GM18520 (cell line): ENCODE results near the gene KRTAP3-2.

Source experiments
- ATAC-seq: cut with Tn5 transposase; IDR thresholded peaks from one replicate; pipeline ENCODE4 v1.9.1; 2021; ENCODE audit not compliant: unreplicated experiment

KRTAP3-2 gene

DNA sequence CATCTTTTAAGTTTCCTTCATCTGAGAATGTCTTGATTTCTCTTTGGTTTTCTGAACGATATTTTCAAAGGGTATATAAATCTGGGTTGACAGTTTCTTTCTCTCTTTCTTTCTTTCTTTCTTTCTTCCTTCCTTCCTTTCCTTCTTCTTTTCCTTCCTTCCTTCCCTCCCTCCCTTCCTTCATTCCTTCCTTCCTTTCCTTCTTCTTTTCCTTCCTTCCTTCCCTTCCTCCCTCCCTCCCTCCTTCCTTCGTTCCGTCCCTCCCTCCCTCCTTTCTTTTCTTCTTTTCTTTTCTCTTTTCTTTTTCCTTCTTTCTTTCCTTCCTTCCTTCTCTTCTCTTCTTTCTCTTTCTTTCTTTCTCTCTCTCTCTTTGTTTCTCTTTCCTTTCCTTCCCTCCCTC is 25.3 kb downstream of the KRTAP3-2 start:
- no peak for ATAC-seq

DNA sequence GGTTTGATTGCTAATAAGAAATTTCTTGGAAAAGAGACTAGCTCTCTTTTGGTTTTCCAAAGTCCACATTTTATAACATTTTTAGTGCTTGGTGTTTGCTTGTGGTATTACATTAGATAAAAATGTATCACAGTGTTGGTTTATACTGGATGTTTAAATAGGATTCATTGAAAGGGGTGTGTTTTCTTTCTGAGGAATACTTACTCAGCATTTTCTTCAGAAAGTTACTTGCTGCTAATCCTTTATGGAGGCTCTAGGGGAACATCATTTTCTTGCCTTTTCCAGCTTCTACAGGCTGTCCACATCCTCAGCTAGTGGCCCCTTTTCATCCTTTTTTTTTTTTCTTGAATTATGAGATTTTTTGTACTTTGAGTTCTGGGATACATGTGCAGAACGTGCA is 32.1 kb downstream of the KRTAP3-2 start:
- ATAC-seq, result no peak

DNA sequence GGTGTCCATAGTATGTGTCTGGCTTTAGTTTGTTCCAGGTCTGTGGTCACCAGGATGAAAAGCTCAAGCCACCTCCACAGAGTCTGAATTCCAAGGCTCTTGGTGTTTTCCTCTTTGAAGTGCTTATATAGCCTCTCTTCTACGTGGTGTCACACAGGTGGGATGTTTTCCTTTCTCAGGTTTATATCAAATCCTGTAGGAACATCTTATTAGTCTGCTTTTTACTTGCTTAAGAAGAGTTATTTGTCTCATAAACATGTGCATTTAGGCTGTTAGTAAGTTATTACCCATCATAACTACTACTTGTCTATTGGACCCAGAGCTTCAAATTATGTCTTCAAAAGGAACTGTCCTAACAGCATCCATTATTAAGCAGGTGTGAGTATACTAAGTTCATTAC is 32.9 kb downstream of the KRTAP3-2 start, which contains the start of gene KRT39:
KRT39 (minus strand) TSS at position 101 of the 400 bp plus-strand sequence; CDS start at position 9, 92 bp downstream.
- no peak for ATAC-seq

DNA sequence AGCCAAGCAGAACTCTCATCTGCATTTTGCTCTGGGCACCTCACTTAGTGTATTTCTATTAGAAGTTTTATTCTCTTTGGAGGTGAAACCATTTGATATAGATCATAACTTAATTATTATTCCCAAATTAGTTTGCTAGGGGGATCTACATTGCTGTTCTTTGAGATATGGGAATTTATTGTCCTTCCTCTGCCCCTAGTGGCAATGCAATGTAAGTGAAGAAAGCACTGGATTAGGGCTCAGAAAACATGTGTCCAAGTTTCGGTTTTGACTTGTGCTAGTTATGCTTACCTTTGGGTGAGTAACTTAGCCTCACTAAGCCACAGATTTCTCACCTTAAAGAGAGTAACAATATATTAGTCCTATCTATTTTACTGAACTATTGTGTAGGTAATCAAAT is 35.9 kb downstream of the KRTAP3-2 start:
- ATAC-seq, result no peak

DNA sequence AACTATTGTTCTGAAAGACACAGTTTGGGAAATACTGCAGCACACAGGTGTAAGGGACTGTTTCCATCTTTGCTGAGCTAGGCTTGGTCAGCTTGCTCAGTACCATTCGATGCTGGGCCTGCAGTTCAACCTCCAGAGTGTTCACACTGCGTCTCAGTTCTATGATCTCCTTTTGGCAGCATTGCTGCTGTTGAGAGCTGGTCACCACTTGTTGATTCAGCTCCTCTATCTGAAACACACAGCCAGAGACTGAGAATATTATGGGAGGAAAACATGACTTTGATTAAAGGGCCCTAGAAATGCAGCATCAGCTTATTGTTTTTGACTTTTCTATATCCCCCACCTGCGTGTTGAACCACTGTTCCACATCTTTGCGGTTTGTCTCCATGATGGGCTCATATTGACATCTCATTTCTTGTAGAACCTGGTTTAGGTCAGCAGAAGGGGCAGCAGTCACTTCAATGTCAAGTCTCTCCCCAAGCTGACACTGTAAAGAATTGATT is 37.6 kb downstream of the KRTAP3-2 start:
- ATAC-seq, result no peak

DNA sequence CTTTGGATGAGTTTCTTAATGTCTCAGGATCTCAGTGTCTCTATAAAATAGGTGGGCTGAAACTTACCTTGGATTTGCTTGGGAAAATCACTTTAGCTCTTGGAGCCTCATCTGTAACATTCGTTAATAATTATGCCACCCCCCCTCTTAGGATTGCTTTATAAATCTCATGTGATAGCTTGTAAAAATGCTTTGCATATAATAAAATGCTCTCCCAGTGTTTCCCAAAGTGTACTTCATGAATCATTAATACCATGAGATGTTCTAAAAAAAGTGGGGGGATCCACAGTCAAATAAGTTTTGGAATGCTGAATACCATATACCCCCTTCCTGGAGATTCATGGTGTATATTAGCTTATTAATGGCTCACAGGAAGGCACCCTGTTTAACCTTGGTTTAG is 38.1 kb downstream of the KRTAP3-2 start:
- ATAC-seq, result no peak

DNA sequence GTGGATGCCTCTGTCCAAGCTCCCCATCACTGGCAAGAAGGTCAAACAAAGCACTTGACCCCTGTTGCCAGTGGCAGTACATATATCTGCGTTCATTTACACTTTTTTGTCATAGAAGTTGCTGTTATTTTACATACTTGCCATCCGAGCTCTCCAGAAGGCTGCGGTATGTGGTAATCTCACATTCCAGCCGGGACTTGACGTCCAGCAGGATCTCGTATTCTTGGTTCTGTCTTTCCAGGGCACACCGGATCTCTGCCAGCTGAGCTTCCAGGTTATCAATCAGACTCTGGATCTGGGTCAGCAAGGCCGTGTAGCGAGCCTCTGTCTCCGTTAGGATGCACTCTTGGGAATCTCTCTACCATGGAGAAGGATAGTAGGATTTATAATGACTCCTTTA is 39.6 kb downstream of the KRTAP3-2 start:
- ATAC-seq, result no peak

DNA sequence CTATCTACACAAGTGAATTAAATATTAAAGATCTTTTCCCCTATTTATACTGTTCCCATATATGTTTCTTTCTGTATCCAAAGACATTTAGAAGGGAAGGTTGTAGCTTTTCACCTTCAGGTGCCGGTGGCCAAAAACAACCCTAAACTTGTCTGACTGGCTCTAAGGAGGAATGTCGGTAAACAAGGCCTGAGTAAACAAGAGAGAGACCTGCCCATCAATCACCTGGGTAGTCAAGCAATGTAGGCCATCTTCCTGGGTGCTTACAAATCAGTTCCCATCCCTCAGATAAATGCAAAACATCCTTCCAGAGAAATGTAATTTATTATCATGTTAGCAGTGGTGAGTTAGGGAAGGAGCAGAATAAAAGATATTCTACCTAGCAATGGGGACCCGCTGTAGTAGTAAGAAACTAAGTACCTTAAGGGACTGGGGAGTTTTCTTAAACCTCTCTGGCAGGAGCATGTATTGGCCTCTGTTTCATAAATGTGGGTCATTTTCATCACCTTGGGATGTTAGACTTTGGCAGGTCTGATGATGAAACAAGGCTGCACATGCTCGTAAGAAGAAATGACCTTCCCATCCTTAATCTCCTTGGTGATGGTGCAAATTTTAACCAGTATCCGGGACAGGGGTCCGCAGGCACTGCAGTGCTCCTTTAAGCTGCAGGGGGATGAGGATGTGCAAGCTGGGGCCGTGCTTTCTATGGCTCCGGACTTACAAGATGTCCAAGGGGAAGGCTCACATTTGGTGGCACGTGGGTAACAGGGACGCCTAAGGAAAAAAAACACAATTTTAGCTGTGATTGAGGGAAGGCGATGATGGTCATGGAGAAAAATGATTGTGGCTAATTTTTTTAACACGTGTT is 41.4 kb downstream of the KRTAP3-2 start:
- ATAC-seq, result no peak

DNA sequence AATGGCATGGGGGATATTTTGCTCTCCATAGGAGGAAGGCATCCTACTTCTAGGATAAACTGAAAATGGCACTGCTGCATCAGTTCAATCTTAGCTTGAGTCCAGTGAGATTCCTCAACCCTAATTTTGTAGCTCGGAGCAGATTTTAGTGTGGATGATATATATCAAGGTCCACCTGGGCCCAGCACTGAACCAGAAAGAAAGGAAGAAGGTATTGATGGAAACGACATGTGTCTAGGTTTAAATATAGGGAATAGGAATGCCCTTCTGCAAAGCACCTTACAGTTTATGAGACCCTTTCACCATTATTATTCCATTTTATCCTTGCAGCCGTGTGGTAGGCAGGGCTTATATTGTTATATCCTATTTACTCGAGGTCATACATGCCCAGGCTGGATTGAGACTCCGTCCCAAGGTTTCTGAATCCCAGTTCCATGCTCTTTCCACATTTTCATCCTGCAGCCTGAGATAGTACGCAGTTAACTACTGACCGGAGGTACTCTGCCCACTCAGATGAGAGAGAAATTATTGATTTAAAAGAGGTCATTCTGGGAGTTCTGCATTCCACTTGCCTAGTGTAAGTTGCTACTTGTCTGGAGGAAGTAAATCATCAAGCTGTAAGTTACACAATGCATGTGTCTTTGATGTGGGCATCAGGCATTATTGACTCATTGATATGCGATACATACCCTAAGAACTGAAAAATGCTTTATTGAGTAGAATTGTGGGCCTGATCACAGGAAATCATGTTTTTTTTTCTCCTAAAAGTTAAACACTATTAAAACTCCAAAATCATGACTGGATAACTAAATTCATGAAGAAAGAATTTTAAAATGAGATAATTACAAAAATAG is 43.1 kb downstream of the KRTAP3-2 start:
- no peak for ATAC-seq

DNA sequence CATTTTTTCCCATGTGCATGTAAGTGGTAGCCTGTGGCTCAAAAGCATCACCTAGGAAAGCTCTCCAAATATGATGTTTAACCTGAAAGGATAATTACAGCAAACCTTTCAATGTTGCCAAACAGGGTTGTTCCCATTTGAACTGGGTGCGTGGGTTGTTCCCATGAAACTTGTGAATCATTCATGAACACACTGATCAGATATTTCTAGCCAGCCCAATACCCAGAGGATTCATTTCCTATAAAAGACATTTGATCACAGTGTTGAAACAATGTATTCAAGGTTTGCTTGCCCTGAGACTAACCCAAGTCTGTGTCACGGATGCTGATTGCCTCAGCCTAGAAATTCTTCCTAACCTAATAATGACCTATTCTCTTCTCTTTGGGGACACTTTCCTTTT is 45.8 kb downstream of the KRTAP3-2 start:
- ATAC-seq, result no peak

DNA sequence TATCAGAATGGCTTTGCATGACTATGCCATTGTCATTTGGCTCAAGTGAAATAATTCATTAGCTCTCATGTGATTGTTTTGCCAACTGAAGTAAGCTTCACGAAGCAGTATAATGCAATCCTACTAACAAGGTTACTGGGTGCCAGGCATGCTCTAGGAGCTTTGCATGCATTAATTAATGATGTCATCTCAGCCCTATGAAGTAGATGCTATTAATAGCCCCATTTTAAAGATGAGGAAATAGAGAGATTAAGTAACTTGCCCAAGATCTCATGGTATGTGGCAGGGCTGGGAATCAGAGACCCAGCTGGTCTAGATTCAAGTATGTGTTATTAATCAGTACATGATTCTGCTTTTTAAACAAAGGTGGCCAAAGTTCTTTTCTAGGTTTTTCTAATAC is 47.0 kb downstream of the KRTAP3-2 start:
- no peak for ATAC-seq

DNA sequence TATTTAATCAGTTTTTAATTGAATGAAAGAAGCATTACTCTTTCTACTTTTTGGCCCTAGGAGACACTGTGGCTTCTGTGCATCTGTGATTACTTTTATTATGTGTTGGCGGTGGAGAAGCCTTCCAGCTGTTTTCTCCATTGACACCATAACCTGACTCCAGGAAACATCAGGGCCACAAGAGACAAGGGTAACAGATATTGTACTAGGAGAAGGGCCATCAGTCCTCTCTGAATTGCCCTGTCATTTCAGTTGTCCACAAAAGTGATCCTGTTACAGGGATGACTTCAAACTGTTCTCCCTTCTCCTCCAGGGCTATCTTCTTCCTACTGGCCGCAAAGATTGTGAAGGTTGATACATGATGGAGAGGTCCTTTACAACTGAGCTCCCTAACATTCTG is 47.6 kb downstream of the KRTAP3-2 start:
- ATAC-seq, result no peak

DNA sequence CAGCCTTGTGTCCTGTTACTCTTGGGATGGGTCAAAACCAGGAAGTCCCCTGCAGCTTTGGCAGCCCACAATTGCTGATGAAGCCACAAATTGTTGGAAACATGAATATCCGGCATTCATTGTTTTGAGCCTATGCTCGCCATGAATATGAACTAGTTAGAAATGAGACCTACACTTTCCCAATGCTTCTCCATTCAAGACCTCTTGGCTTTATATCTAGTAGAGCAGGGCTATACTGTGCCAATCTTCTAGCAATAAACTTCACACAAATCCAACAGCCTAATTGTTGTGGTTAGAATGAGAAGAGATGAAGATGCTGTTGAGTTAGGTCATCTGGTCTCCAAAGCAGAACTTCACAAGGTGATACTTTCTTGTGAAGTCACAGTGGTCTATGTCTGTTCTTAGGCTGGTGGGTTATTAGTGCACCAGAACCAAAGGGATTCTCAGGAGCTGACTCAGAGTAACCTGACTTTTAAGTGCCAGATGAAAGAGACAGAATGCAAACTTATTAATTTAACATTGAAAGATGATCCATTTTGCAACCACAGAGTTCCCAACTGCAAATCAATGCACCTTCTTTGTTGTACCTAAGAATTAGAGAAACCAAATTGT is 48.6 kb downstream of the KRTAP3-2 start:
- ATAC-seq, result no peak

DNA sequence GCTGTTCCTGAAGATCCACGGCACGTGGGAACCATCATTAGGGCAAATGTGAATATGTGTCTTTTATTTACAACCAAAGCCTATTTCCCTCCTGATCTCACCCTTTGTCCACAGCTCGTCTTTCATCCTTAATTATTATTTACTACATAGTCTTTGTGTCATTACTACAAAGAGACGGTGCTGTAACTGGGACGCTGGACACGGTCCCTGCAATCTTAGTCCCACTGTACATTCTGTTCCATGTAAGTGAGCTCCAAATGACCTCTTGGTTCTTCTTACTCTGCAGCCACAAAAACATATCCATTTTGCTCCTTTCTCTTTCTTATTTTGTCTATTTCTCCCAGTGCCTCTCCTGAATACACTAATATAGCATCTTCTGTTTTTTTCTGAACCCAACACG is 49.5 kb downstream of the KRTAP3-2 start:
- ATAC-seq, result no peak

DNA sequence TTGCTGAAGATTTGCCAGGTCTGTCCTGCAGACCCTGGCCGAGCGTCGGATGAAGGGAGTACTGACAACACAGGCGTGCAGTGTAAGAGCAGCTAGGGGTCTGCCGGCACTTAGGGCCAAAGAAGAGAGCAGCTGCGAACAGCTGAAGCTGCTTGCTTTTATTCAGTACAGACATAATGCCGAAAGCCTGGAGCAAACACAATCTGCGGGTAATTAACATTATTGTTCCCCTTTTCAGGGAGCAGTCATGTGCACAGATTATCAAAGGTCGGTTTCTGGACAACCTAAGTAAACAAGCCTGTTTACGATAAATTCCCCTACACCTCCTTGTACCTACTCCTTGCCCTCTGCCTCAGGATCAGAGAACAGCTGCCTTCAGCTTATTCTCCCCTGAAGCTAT is 50.3 kb downstream of the KRTAP3-2 start:
- no peak for ATAC-seq
